ENCODE results near the gene GOLIM4.
"Not testable (repeated sequence)": the region's sequence is repeated elsewhere in the genome, so short reads cannot be mapped to it uniquely, and the experiment has no call there.

The GOLIM4 gene, protein sequence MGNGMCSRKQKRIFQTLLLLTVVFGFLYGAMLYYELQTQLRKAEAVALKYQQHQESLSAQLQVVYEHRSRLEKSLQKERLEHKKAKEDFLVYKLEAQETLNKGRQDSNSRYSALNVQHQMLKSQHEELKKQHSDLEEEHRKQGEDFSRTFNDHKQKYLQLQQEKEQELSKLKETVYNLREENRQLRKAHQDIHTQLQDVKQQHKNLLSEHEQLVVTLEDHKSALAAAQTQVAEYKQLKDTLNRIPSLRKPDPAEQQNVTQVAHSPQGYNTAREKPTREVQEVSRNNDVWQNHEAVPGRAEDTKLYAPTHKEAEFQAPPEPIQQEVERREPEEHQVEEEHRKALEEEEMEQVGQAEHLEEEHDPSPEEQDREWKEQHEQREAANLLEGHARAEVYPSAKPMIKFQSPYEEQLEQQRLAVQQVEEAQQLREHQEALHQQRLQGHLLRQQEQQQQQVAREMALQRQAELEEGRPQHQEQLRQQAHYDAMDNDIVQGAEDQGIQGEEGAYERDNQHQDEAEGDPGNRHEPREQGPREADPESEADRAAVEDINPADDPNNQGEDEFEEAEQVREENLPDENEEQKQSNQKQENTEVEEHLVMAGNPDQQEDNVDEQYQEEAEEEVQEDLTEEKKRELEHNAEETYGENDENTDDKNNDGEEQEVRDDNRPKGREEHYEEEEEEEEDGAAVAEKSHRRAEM

DNA sequence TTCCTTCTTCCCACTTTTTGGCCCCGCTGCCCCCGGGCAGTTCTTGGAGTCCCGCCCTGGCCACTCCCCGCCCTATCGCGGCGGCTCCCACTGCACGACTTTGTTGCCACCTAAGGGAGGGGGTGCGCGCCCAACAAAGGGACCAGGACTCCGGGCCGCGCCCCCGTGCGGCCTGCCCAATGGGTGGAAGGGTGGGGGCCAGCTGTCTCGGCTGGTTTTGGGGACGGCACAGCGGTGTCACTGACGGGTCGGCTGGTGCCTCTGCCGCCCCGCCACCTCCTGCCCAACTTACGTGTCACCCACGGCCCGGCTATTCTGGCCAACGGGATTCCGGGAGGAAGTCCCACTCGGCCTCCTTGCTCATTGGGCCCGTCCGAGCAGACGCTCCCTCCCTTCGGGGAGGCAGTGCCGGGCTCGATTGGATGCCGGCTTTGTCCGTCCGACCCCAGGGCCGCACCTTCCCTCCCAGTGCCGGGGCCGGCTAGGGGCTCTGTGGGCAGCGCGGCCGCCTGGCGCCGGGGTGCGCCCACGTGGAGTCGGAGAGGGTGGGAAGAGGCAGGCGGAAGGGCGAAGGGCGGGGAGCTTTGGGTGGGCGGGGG is at the start of gene GOLIM4:
GOLIM4 (minus strand) TSS at position 314 of the 599 bp plus-strand sequence. CDS start 639 bp downstream, outside the sequence.
- peak; percentile 48 to 84 for DNase-seq

DNA sequence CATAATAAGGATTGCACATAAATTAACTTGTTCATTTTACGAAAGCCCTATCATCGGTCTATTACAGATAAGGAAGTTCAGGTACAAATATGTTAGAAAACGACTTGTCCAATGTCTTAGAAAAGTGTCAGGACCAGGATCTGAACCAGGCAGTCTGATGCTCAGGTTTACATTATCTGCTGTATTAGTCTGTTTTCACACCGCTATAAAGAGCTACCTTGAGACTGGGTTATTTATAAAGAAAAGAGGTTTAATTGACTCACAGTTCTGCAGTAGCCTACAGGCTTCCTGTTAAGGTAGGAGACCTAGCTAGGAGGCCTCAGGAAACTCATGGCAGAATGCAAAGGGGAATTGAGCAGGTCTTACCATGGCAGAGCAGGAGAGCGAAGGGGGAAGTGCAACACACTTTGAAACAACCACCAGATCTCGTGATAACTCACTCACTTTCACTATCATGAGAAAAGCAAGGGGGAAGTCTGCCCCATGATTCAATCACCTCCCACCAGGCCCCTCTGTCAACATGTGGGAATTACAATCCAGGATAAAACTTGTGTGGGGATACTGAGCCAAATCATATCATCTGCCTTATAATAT is 45.8 kb upstream of the GOLIM4 start:
- no peak for DNase-seq

DNA sequence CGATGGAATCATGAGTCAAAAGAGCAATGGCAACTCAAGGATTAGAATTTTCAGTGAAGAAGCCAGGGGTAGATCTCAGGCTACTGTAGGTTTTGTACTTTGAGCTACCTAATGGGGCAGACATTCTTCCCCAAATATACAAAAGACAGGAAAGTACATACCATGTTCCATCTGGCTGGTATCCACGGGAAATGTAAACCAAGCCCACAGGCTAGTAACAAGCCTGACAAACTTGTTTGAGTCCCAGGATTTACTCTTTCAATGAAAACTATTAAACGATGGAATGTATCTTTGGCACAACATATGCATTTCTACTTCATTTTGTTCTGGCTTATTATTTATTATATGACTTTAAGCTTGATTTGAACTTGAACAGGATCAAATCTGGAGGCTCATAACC is 44.2 kb upstream of the GOLIM4 start:
- no peak for DNase-seq

DNA sequence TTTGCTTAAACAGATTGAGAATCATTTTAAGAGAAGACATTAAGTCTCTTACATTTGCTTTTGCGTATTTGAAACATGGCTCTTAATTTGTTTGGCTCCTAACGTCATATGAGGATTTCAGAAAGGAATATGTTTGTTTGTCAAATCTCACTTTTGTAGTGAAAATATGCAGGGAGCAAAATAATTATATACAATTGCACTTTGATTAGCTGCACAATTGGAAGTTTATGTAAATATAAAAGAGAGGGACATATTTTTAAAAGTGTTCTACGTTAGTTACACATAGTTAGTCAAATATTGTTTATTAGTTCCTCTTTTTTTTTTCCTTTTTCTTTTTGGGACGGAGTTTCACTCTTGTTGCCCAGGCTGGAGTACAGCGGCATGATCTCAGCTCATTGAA is 42.7 kb upstream of the GOLIM4 start:
- DNase-seq: no peak

DNA sequence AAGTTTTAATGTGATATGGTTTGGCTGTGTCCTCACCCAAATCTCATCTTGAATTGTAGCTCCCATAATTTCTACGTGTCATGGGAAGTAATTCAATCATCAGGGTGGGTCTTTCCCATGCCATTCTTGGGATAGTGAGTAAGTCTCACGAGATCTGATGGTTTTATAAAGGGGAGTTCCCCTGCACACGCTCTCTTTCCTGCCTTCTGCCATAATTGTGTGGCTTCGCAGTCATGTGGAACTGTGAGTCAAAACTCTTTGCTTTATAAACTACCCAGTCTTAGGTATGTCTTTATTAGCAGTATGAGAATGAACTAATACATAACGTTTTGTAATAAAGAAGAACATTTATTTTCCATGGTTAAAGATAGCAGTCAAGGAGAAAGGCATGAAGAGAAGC is 39.2 kb upstream of the GOLIM4 start:
- no peak for DNase-seq

DNA sequence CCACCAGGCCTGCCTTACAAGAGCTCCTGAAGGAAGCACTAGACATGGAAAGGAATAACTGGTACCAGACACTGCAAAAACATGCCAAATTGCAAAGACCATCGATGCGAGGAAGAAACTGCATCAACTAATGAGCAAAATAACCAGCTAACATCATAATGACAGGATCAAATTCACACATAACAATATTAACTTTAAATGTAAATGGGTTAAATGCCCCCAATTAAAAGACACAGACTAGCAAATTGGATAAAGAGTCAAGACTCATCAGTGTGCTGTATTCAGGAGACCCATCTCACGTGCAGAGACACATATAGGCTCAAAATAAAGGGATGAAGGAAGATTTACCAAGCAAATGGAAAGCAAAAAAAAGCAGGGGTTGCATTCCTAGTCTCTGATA is 34.5 kb upstream of the GOLIM4 start:
- DNase-seq: not testable (repeated sequence)

DNA sequence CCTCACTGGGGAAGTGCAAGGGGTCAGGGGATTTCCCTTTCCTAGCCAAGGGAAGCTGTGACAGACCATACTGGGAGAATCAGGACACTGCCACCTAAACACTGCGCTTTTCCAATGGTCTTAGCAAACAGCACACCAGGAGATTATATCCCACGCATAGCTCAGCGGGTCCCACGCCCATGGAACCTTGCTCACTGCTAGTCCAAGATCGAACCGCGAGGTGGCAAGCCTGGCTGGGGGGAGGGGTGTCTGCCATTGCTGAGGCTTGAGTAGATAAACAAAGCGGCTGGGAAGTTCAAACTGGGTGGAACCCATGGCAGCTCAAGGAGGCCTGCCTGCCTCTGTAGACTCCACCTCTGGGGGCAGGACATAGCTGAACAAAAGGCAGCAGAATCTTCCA is 32.7 kb upstream of the GOLIM4 start:
- DNase-seq: not testable (repeated sequence)

DNA sequence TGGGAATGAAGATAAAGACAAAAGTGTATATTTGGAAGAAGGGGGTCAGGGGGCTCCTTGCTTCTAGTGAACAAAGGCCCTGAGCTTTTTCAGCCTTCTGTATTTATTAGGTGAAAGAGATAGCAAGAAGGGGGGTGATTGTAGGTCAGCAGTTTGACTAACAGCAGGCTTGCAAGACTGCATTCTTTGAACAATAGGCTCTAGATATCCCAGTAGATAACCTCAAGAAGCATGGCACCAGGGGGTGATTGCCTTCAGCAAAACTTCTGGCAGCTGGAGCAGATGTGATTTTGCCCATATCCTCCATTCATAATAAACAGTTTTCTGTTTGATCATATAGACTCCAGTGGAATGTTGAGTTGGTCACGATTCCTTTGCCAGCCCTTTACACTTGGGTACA is 31.7 kb upstream of the GOLIM4 start:
- no peak for DNase-seq

DNA sequence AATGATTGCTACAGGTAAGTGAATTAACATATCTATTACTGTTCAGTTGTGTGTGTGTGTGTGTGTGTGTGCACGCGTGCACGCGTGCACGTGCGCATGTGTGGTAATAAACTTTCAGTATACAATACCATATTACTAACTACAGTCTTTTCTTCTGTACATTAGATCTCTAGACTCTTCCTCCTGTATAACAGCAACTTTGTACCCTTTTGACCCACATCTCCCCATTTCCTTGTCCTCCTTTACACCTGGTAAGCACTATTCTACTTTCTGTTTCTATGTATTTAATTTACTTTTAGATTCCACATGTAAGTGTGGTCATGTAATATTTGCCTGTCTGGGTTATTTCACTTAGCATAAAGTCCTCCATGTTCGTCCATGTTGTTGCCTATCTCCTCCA is 29.1 kb upstream of the GOLIM4 start:
- no peak for DNase-seq

DNA sequence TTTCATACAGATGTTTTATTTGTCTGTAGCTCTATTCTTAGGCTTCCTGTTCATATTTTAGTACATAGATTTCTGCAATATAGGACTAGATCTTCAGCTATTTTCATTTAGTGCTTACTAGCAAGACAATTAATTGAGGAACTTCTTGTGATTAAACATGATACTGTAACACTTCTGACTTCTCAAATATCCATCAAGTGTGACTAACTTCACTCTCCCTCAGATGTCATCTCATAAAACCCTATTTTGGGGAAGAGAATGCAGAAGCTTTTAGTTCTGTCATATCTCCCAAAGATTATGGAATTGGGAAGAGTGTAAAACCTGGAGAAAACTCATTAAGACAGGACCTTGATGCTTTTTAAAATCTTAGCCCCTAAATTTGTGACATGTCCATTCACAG is 28.6 kb upstream of the GOLIM4 start:
- DNase-seq: no peak

DNA sequence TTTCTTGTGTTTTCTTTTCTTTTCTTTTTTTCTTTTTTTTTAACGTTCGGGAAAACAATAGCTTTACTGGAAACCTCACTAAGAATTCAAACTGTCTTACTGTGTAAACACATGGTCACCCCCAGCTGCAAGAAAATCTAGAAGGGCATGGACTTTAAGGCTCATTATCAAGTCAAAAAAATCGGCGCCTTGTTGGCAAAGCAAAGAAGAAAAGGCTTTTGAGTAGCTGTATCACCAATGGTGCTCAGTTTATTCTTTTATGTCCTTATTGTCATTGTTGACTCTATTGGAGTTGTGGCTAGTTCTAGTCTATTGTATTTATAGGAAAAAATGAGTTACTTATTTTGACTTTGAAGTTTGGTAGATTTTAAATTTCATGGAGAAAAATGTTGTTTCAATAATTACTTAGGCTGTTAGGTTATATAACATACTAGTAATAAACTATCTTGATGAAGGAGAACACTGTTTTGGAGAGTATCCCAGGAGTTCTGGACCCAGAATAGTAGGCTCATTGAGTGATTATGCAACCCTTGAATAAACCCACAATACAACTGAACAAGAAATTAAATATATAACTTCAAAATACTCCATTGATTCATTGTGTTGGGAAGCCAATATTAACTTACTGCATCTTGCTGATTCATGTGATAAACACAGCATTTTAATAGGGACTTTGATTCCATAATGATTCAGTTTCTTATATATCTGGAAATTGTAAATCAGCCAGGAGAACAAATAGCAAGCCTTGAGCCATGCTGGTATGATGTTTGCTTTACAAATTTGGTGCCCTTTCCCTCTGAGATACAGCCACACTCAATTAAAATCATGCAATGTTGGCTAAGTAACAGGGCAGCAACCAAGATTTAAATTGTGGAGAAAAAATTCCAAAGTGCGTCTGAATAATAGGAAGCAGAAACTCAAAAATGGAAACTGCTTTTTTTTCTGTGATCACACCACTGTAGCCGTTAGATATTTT is 27.8 kb upstream of the GOLIM4 start:
- no peak for DNase-seq

DNA sequence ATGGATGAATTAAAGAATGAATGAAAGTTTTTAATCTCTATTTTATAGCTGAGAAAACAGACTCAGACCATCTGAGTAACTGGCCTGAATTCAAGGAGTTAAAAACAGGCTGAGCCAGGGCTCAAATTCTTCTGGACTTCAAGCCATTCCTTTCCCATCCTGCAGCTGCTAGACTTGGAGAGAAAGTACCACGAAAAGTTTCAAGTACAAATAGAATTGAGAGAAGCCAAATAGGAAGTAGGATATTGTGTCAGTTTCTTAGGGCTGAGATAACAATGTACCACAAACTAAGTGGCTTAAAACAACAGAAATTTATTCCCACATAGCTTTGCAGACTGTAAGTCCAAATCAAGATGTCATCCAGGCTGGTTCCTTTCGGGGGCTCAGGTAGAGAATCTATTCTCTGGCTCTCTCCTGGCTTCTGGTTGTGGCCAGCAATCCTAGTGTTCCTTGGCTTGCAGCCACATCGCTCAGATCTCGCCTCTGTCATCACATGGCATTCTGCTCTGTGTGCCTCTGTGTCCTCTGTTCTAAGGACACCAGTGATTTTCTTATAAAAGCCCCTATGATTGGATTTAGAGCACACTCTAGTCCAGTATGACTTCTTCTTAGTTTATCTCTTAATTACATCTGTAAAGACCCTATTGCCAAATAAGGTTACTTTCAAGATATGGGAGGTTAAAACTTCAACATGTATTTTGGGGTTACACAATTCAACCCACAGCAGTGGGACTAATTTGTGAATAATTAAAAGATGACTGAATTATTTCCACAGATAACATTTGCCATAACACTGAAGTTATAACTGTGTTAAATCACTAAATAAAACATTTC is 25.7 kb upstream of the GOLIM4 start:
- DNase-seq: no peak

DNA sequence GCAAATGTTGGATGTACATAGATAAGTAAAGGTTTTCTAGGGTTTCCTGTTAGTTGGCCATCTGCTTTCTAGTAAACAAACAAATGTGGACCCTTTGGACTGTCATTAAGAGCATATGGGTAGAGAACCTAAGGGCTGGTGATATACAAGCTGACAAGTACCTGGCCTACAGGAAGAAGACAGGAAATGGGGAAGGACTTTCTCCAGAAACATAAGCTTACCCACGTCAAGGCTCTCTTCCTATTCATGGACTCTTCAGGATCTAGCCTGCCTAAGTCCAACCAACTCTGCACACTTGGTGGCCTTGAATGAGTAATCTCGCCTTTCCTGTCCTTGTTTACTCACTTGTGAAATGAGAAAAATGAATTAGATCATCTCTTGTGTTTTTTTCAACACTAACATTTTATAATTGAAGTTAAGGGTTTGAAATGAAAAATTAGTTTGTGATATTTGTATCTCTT is 22.2 kb upstream of the GOLIM4 start:
- DNase-seq: no peak

DNA sequence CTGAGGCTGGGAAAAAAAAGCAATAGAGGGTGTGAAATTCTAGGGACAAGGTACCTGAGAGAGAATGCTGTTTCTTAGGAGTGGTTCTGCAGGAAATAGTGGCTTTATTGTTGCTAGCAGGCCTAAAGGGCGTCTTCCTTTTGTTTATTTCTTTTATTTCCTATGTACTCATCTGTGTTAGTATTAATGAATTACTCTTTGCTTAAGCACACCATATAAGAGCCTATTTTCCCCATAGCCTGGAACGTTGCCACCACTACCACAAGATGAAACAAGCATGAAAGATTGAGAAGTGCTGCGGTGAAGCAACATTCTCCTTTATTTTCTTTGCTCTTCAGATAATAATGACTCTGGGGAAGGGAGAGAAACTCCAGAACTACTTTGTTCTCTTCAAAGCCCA is 21.3 kb upstream of the GOLIM4 start:
- DNase-seq: no peak

DNA sequence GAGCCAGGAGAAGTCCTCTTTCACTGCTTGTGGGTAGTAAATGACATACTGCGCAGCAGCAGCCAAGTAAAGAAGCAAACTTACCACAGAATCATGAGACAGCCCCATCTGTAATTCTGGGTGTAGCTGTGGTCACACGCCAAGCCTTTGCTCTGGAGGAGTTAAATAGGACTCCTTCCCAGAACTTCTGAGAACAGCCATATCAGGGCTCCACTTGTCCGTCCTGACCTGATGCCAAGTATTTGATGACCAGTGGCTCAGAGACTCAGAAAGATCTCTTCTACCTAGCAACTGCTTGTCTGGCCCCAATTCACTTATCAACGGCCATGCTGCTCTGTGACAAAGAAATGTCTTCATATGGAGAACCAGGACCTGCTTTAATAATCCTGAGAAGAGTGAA is 20.6 kb upstream of the GOLIM4 start:
- no peak for DNase-seq

DNA sequence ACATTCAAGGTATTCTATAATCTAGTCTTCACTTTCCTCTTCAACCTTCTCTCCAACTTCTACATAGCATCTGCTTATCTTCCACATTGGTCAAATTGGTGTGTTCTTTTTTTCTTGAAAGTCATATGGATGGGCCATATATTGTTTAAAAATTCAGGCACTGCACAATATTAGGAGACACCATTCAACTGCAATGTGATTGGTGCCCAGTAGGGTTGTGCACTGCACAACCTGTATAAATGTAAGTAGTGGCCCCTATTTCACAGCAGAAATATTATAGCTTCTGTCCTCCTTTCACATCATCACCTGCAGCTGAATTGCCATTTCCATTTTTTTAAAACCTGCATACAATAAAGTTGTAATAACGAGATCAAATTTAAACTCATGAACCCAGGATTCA is 18.1 kb upstream of the GOLIM4 start:
- no peak for DNase-seq

DNA sequence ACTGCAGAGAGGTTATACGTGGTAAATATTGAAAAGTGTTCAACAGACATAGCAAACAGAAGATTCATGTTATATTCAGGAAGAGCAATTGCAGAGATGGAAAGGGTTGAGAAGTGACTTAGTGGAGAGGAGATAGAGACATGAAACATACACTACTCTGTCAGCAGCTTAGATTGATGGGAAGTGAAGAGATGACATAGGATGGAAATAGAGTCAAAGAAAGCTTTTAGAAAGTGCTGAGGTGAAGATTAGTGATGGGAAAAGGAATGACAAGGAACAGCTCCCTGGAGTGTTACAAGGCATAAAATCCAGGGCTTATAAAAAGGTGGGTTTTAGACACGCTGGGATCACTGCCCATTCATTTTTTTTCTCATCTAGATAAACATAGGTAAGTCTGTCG is 17.2 kb upstream of the GOLIM4 start:
- no peak for DNase-seq

DNA sequence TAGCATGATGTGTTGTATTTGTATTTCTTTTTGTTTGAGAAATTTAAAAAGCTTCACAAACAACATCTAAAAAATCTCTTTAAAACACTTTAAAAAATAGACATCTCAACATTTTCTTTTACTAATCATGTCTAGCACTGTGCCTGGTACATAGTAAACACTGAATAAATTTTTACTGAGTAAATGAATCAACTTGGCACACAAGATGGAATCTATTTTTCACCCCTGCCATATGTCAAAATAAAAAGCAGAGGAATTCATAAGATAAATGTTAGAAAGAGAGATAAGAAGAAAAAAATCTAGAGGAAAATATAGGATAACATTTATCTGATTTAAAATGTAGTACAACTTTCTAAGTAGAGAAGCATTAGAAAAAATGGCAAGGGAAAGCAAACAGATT is 8.6 kb upstream of the GOLIM4 start:
- DNase-seq: no peak

DNA sequence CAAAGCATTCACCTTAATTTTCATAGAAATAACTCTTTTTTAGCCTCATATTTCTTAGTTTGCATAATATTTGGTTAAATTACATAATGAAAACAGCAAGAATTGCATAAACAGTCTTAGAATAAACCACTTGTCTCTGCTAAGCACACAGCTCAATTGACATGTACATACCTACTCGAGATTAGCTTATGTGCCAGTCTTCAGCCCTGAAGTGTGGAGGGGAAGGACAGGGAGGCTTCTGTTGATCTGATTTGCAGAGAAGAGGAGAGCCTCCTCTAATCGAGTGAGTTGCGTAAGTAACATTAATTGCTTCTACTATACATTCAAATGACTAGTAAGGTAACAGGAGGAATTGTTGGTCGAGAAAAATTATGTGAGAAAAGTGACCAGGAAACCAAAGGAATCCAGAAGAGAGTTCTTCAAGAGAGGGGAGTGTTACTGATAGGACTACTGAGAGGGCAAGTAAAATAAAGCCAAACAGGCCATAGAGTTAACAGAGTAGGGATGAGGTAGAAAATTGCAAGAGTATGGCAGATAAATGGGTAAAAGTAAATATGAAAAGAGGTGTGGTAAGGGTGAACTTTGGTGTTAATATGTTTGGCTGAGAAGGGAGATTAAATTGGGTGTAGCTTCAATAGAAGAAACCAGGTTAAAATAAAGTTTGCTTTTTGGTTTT is 7.1 kb upstream of the GOLIM4 start:
- DNase-seq: no peak

DNA sequence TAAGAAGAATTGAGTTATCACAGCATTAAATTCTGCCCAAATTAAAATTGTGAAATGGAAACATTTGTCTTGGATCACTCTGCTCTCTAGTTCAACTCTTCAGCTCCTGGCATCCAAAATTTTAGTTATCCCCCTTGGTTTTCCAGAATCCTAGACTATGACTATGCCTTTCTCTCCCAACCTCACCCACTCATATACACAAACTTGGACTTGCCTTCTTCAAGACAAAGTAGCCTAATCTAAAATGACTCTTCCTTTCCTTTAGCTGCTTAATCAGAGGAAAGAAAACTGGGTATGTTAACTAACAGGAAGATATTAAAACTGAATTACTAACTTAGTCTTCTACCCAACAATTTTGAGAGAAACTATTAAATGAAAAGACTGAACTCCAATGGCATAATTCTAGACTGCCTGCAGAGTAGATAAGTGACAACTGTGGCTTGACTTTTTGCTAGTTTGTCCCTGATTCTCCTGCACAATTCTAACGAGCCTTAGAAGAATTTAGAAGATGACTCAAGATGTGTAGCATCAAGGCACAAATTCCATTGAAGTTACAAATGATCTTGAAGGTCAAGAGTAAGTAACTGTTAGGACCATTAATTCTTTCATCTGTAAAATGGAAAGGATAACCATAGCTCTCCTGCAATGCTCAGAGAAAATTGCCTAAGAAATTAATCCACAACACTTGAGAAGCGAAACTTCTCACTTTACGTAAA is 5.2 kb upstream of the GOLIM4 start:
- no peak for DNase-seq
